ENCODE results near the gene PFKFB3.

- no peak for TF ChIP-seq EZH2phosphoT487 (IDR thresholded peaks at IDR 0.05; ENCODE audit: borderline replicate concordance, low read length)
- TF ChIP-seq CTCF (IDR thresholded peaks at IDR 0.05; ENCODE audit: low read depth, low read length, poor library complexity, severe bottlenecking): no peak
Observed at GRCh38 chr10:6240254-6240653, 37.5 kb downstream of the PFKFB3 start.
